H1 (cell line): ENCODE measurements around the gene NINJ2. TPM values are rescaled to one million over a fixed set of nuclear protein-coding genes. Genes with fewer than 3 reads are reported as not detected.

Source experiments
- CTCF ChIA-PET: fragments of 300-600 bp; sonication (Branson Sonifier 250); formaldehyde crosslinking; loops from one replicate; lab custom pipeline; 2021; ENCODE audit not compliant: partially characterized antibody; lab: Charles Lee
- POLR2A ChIA-PET: fragments of 300-600 bp; sonication (Branson Sonifier 250); formaldehyde crosslinking; loops from one replicate; lab custom pipeline; 2021; ENCODE audit warnings: inconsistent platforms; ENCODE audit not compliant: partially characterized antibody; lab: Charles Lee
- DNase-seq, 2 experiments: peaks; one replicate each; pipeline versions ENCODE4 v3.0.0 to v3.0.0-alpha.2; 2010 to 2022; ENCODE audit warnings: low spot score in 2 of 2, low read depth in 1 of 2, mixed read lengths in 1 of 2
- FAIRE-seq: peaks from 2 replicates; lab custom pipeline; 2011; peaks lifted over from hg19 to GRCh38; lab: Jason Lieb, UNC
- H2AFZ ChIP-seq: 2 replicates; pipeline ENCODE4 v1.8.1; 2012; ENCODE audit warnings: low read length, inconsistent platforms
- H2AK5ac ChIP-seq: 2 replicates; pipeline ENCODE4 v1.6.1; 2013; ENCODE audit warnings: low read depth, low read length
- H2BK120ac ChIP-seq: replicated peaks from 2 replicates; pipeline ENCODE3; 2013; ENCODE audit warnings: low read depth, low read length, inconsistent platforms
- H2BK12ac ChIP-seq: 2 replicates; pipeline ENCODE4 v1.6.1; 2013; ENCODE audit warnings: low read depth, low read length
- H2BK15ac ChIP-seq: 2 replicates; pipeline ENCODE4 v1.6.1; 2013; ENCODE audit warnings: low read length
- H2BK20ac ChIP-seq: 2 replicates; pipeline ENCODE4 v1.6.1; 2013; ENCODE audit warnings: low read length
- H2BK5ac ChIP-seq: 2 replicates; pipeline ENCODE4 v1.6.1; 2013; ENCODE audit warnings: low read depth, low read length
- H3K14ac ChIP-seq: 2 replicates; pipeline ENCODE4 v1.6.1; 2013; ENCODE audit warnings: inconsistent platforms; ENCODE audit not compliant: insufficient read length
- H3K18ac ChIP-seq: 2 replicates; pipeline ENCODE4 v1.6.1; 2013; ENCODE audit warnings: low read length; ENCODE audit errors: extremely low read depth
- H3K23ac ChIP-seq: 2 replicates; pipeline ENCODE4 v1.6.1; 2013; ENCODE audit warnings: inconsistent platforms; ENCODE audit not compliant: insufficient read length
- H3K23me2 ChIP-seq: 2 replicates; pipeline ENCODE4 v1.6.1; 2013; ENCODE audit warnings: low read depth, low read length
- H3K27ac ChIP-seq: 2 replicates; pipeline ENCODE4 v1.6.1; 2011; ENCODE audit warnings: low read depth, low read length, inconsistent platforms
- H3K27me3 ChIP-seq, 4 experiments: replicated peaks in 1 of 4; 1 replicate in 1 of 4; 2 replicates in 3 of 4; pipeline versions ENCODE4 v1.6.1 to v1.8.1; 2011 to 2013; ENCODE audit warnings: low read length in 3 of 4, mild to moderate bottlenecking in 3 of 4, inconsistent platforms in 2 of 4, mixed read lengths in 2 of 4, moderate library complexity in 1 of 4; ENCODE audit not compliant: control insufficient read depth in 3 of 4, insufficient read depth in 3 of 4; ENCODE audit errors: extremely low read depth in 1 of 4
- H3K36me3 ChIP-seq, 4 experiments: 2 replicates each; pipeline versions ENCODE4 v1.6.1 to v1.8.1; 2011 to 2013; ENCODE audit warnings: mild to moderate bottlenecking in 4 of 4, low read length in 3 of 4, moderate library complexity in 2 of 4, control low read depth in 1 of 4, inconsistent platforms in 1 of 4; ENCODE audit not compliant: insufficient read depth in 4 of 4, control insufficient read depth in 2 of 4
- H3K4ac ChIP-seq: replicated peaks from 2 replicates; pipeline ENCODE3; 2013; ENCODE audit warnings: low read length, low read depth, mixed read lengths, inconsistent platforms; ENCODE audit not compliant: insufficient read length
- H3K4me1 ChIP-seq, 4 experiments: replicated peaks in 1 of 4; 1 replicate in 1 of 4; 2 replicates in 3 of 4; pipeline versions ENCODE4 v1.6.1 to v1.8.1; 2011 to 2013; ENCODE audit warnings: low read length in 3 of 4, inconsistent platforms in 2 of 4, mixed read lengths in 1 of 4; ENCODE audit not compliant: insufficient read depth in 4 of 4, control insufficient read depth in 3 of 4
- H3K4me2 ChIP-seq, 2 experiments: 2 replicates each; pipeline versions ENCODE4 v1.6.1 to v1.8.1; 2011 to 2013; ENCODE audit warnings: low read depth in 2 of 2, low read length in 2 of 2, control low read depth in 1 of 2, inconsistent platforms in 1 of 2, mild to moderate bottlenecking in 1 of 2; ENCODE audit not compliant: insufficient read depth in 1 of 2
- H3K4me3 ChIP-seq, 4 experiments: fragments of 200-600, 300-600 bp in 1 of 4; sonication (generic), shearing (Covaris generic), sonication (Bioruptor Twin) in 1 of 4; 2 replicates each; pipeline versions ENCODE4 v1.5.1 to v1.8.1; 2011 to 2016; ENCODE audit warnings: low read length in 4 of 4, low read depth in 3 of 4, control low read depth in 2 of 4, inconsistent platforms in 2 of 4, mild to moderate bottlenecking in 2 of 4, mixed read lengths in 1 of 4, moderate library complexity in 1 of 4; ENCODE audit not compliant: insufficient read depth in 2 of 4; ENCODE audit errors: extremely low read depth in 1 of 4
- H3K56ac ChIP-seq: replicated peaks from 2 replicates; pipeline ENCODE3; 2013; ENCODE audit warnings: low read depth, mild to moderate bottlenecking, mixed read lengths, low read length, inconsistent platforms; ENCODE audit not compliant: insufficient read length
- H3K79me1 ChIP-seq: 2 replicates; pipeline ENCODE4 v1.6.1; 2013; ENCODE audit warnings: low read depth, low read length, control low read depth
- H3K79me2 ChIP-seq, 2 experiments: 2 replicates each; pipeline versions ENCODE4 v1.6.1 to v1.8.1; 2012 to 2013; ENCODE audit warnings: low read length in 2 of 2, mild to moderate bottlenecking in 2 of 2, inconsistent platforms in 1 of 2; ENCODE audit not compliant: insufficient read depth in 2 of 2, control insufficient read depth in 1 of 2
- H3K9ac ChIP-seq, 4 experiments: replicated peaks in 1 of 4; 1 replicate in 1 of 4; 2 replicates in 3 of 4; pipeline versions ENCODE4 v1.6.1 to v1.8.1; 2011 to 2013; ENCODE audit warnings: low read depth in 3 of 4, low read length in 3 of 4, control low read depth in 2 of 4, mild to moderate bottlenecking in 2 of 4, moderate library complexity in 2 of 4, inconsistent platforms in 1 of 4; ENCODE audit errors: extremely low read depth in 1 of 4
- H3K9me3 ChIP-seq, 2 experiments: 2 replicates each; pipeline versions ENCODE4 v1.6.1 to v1.8.1; 2012 to 2013; ENCODE audit warnings: mild to moderate bottlenecking in 2 of 2, moderate library complexity in 2 of 2, control low read depth in 1 of 2, inconsistent platforms in 1 of 2, low read depth in 1 of 2, low read length in 1 of 2, mixed read lengths in 1 of 2; ENCODE audit not compliant: insufficient read depth in 2 of 2
- H4K20me1 ChIP-seq, 2 experiments: replicated peaks in 1 of 2; 2 replicates each; pipeline versions ENCODE3 to v1.8.1; 2011 to 2013; ENCODE audit warnings: inconsistent platforms in 2 of 2, low read length in 2 of 2, mild to moderate bottlenecking in 1 of 2; ENCODE audit not compliant: insufficient read depth in 2 of 2, control insufficient read depth in 1 of 2
- H4K5ac ChIP-seq: 2 replicates; pipeline ENCODE4 v1.6.1; 2013; ENCODE audit warnings: low read length, low read depth, mixed read lengths, inconsistent platforms; ENCODE audit not compliant: insufficient read length
- H4K8ac ChIP-seq: 2 replicates; pipeline ENCODE4 v1.8.0; 2013; ENCODE audit warnings: mild to moderate bottlenecking, moderate library complexity, low read length, inconsistent platforms; ENCODE audit not compliant: insufficient read depth; ENCODE audit errors: extremely low read depth
- H4K91ac ChIP-seq: replicated peaks from 2 replicates; pipeline ENCODE3; 2013; ENCODE audit warnings: low read length, mixed read lengths, inconsistent platforms; ENCODE audit not compliant: insufficient read length
- GTF2F1 ChIP-seq: IDR thresholded peaks from 2 replicates; pipeline ENCODE4 v1.6.1; 2012; ENCODE audit warnings: low read depth, low read length, improper control_type of control experiment, borderline replicate concordance
- PHF8 ChIP-seq: fragments of 200-600 bp; sonication (generic); conservative IDR thresholded peaks from 2 replicates; pipeline ENCODE4 v1.7.1; 2012; ENCODE audit warnings: low read depth, mild to moderate bottlenecking, inconsistent platforms, low read length, moderate library complexity
- SIX5 ChIP-seq: IDR thresholded peaks from 2 replicates; pipeline ENCODE4 v1.6.1; 2011; ENCODE audit warnings: mild to moderate bottlenecking, low read depth, low read length
- WGBS, 2 experiments: shearing (Covaris generic) in 1 of 2; methylation state at CpG; one replicate each; pipeline versions ENCODE4 v1.1.6 to v1.1.7; 2013 to 2015; ENCODE audit warnings: low lambda C conversion rate in 2 of 2, mixed read lengths in 2 of 2, inconsistent platforms in 1 of 2, low coverage in 1 of 2, missing lambda C conversion rate in 1 of 2; ENCODE audit not compliant: insufficient replicate concordance in 2 of 2, insufficient coverage in 1 of 2, insufficient read length in 1 of 2; ENCODE audit errors: extremely low coverage in 1 of 2, missing lambda C conversion rate in 1 of 2; 5-methylcytosine and 5-hydroxymethylcytosine counted together
- polyA plus RNA-seq, 7 experiments: library from polyadenylated mRNA; depleted of rRNA in 3 of 7; stranded (reverse) in 5 of 7; unstranded in 2 of 7; fragments of >200 nt in 5 of 7; fragments of 200-250 nt in 2 of 7; gene quantifications; 1 replicate in 5 of 7; 2 replicates in 1 of 7; 4 replicates in 1 of 7; pipeline versions ENCODE4 v1.2.1 to v1.2.3, GENCODE V29; 2011 to 2013; ENCODE audit warnings: missing spikeins in 2 of 7, mixed read lengths in 2 of 7
- total RNA-seq: library from RNA; stranded (reverse); fragmentation: NEBNext Ultra II Directional; extraction: Animal tissue kit (Norgen Biotek cat#: 25700); gene quantifications from 2 replicates; pipeline ENCODE4 v1.2.1, GENCODE V29; 2021

Gene NINJ2
- total and polyA plus RNA-seq, 2 of the 8 experiments (the other 6 are each of a cell fraction or from before 2014, with no cell fraction given), result 1.4 TPM; not detected in 1

DNA sequence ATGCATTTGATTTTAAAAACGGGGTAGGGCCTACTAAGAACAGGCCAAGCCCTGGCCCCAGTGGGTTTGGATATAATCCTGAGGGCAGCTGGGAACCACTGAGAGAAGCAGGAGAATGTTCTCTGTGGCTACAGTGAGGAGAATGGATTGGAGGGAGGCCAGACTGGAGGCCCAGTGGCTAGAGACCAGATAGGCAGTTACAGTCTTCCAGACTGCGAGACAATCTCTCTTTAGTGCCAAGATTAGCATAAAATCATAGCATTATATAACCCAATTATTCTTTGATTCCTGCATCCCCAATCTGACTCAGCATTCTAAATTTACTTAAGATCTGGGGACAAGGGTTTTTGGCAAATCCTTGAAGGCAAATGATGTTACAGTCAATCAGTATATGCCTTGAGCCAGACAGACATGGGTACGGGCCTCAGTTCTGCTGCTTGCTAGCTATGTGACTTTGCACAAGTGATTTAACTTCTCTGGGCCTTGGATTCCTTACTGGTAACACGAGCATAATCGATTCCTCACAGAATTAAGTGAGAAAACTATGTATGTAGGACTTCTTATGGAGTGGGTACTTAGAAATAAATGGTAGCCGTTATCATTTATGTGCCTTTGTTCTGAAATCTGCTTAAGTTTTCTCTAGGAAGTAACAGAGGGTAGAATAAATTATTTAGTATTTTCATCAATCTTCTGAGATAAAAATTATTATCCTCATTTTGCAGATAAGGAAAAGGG, 18.3 kb downstream of the NINJ2 start:
- H3K4me1 ChIP-seq, result peaks cover 0 to 7% (median 3%) of the 10 kb centered on the region in 4 experiments; a peak in 4 of 7 replicates
- H2AK5ac ChIP-seq, result no peak overlapping the region
- DNase-seq (no peak), FAIRE-seq (no peak)
- CTCF ChIA-PET, result interaction anchor here (1.8 to 3.1 kb wide), 2 partner anchors 69 to 106 kb away, joined by 6 to 14 read pairs; no protein-coding TSS in a partner anchor
- H3K79me1 ChIP-seq, result no peaks in the 10 kb centered on the region
- peaks cover 7% of the 10 kb centered on the region; the same call in 1 of the 2 replicates for H3K23me2 ChIP-seq
- no peak overlapping the region for H2BK12ac ChIP-seq
- H2BK5ac ChIP-seq, result no peak overlapping the region; the same call in 1 of the 2 replicates
- H3K23ac ChIP-seq, result no peak overlapping the region
- no peaks in the 10 kb centered on the region for H3K9me3 ChIP-seq
- H3K18ac ChIP-seq, result no peak overlapping the region
- H4K91ac ChIP-seq, result no peak overlapping the region
- no peak overlapping the region for H3K4me2 ChIP-seq
- H3K4me3 ChIP-seq, result no peak overlapping the region
- H2AFZ ChIP-seq, result no peak overlapping the region
- H3K9ac ChIP-seq, result no peak overlapping the region
- POLR2A ChIA-PET, result interaction anchor here (0.6 to 1.7 kb wide), 2 partner anchors 8 to 107 kb away, joined by 3 to 5 read pairs; partner anchors contain the start of gene WNK1
- no peak overlapping the region for H4K5ac ChIP-seq
- no peak overlapping the region for H2BK120ac ChIP-seq
- no peaks in the 10 kb centered on the region for H3K79me2 ChIP-seq
- no peak overlapping the region for H3K27ac ChIP-seq
- WGBS, 2 experiments, result 93% methylated on average over 6 of the region's 6 CpGs; no CpG with 5 or more reads in 1 of the 2 experiments
- no peaks in the 10 kb centered on the region for H3K36me3 ChIP-seq
- no peak overlapping the region for H3K4ac ChIP-seq
- H3K56ac ChIP-seq, result no peak overlapping the region
- no peaks in the 10 kb centered on the region; a peak in 5 of 7 replicates for H3K27me3 ChIP-seq
- no peak overlapping the region for H2BK20ac ChIP-seq
- TF ChIP-seq GTF2F1 (no peak), SIX5 (no peak), PHF8 (no peak)
- H3K14ac ChIP-seq, result no peak overlapping the region
- no peak overlapping the region for H2BK15ac ChIP-seq
- no peaks in the 10 kb centered on the region for H4K20me1 ChIP-seq
- no peak overlapping the region for H4K8ac ChIP-seq
